GM20431 (cell line): Measurements from ENCODE around the gene PLCB4.

Experiments
- in situ Hi-C: fragments of 300-500 bp; cut with MseI, MboI; formaldehyde crosslinking; loops from one replicate; pipeline ENCODE4 v1.15.0; 2020; ENCODE audit warnings: low sequenced_read_pairs; ENCODE audit not compliant: unreplicated experiment

Gene PLCB4

DNA sequence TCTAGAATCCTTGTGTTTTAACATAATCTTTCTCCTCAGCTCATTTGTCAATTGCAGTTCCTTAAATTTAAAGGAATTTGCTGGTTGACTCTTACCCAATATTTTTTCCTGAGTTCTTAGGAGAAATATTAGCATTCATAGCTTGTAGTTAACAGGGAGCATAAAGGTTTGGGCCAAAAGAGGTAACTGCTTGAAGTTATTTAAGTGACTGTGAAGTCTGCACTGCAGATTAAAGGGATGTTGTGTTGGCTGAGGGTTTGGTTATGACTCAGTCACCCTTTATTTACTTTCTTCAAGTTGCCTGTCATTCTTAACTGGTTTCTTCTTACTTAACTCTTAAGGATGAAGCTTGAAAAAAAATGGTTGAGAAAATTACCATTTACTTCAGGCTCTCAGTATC lies 225.2 kb downstream of the PLCB4 start:
- in situ Hi-C loops, result no loop called here

GRCh38 chr20:9298906-9299305 lies 230.0 kb downstream of the PLCB4 start:
- in situ Hi-C loops, result no loop called here

- in situ Hi-C loops, result no loop called here
Measured at GRCh38 chr20:9300080-9300479, 231.2 kb downstream of the PLCB4 start.

- in situ Hi-C loops, result no loop called here
Measured at GRCh38 chr20:9300534-9300933, 231.6 kb downstream of the PLCB4 start.

GRCh38 chr20:9301129-9302090 lies 232.5 kb downstream of the PLCB4 start:
- in situ Hi-C loops, result no loop called here

GRCh38 chr20:9302091-9302462 lies 233.2 kb downstream of the PLCB4 start:
- in situ Hi-C loops, result no loop called here

- in situ Hi-C loops, result no loop called here
Measured at GRCh38 chr20:9306521-9306920, 237.6 kb downstream of the PLCB4 start.

DNA sequence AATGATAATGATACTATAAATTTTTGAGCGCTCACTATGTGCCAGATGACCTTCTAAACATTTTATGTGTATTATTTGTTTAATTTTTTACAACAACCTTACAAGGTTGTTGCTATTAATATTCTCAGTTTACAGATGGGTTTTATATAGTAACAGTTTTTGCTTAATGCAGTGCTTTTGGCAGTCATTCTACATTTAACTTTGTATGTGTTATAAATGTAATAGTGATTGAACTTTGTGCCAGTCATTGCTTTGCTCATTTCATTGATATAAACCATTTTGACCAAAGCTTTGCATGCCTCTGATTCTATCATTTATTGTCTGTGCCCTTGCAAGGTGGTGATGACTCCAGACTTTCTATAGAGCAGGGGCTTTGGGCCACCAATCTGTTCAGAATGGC lies 239.2 kb downstream of the PLCB4 start:
- in situ Hi-C loops, result no loop called here

DNA sequence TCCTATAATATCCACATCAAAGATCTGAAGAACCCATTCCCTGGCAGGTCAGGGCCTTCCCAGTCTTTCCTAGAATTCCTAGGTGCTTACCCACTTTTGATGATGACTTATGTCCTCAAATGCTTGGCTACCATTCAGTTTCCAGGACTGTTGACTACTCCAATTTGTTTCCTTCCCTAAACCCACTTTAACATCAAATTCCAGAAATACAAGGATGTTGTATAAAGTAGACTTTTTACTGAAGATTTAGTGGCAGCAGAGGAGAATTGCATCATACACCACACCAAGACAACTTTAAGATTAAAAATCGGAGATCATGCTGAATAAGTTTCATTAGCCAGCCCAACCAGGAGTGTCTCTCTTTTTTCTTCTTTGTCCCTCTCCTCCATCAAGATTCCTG lies 242.2 kb downstream of the PLCB4 start:
- in situ Hi-C loops, result no loop called here

- in situ Hi-C loops, result no loop called here
Measured at GRCh38 chr20:9319687-9320384, 250.9 kb downstream of the PLCB4 start.

GRCh38 chr20:9321007-9321406 lies 252.1 kb downstream of the PLCB4 start:
- in situ Hi-C loops, result no loop called here

- in situ Hi-C loops, result no loop called here
Measured at GRCh38 chr20:9322661-9323060, 253.8 kb downstream of the PLCB4 start.

- in situ Hi-C loops, result no loop called here
Measured at GRCh38 chr20:9323622-9324021, 254.7 kb downstream of the PLCB4 start.

DNA sequence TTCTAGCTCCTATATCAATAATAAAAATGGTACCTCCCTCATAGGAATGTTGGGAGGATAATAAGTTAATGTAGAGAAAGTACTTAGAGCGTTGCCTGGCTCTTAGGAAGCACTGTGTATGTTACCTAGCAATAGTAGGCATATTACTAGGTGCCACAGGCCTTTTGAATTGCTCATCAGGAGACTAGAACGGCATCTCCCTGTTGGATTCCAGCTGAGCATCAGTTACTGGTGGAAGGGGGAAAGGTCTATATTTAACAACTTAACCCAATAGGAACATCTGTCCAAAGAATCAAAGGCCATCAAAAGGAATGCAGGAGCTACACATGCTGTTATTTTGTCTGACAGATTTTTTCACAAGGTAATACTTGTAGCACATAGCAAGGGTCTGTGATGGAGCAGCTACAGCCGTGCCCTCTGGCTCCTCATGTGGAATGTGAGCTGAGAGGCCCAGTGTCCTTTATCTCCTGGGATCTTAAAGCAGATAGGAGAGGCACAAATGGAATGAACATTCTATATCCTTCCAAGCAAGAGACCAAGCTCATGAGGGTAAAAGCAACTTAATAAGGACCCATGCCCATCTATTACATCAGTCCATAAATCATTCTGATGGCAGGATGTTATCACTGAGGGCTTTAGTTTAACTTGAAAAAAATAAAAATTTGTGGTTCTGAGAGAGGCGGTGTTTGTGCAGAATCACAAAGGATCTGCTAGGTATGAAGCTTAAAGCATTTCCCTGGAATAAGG lies 260.6 kb downstream of the PLCB4 start:
- in situ Hi-C loops, result no loop called here

- in situ Hi-C loops, result no loop called here
Measured at GRCh38 chr20:9330151-9330550, 261.3 kb downstream of the PLCB4 start.

- in situ Hi-C loops, result no loop called here
Measured at GRCh38 chr20:9331707-9332435, 263.0 kb downstream of the PLCB4 start.

DNA sequence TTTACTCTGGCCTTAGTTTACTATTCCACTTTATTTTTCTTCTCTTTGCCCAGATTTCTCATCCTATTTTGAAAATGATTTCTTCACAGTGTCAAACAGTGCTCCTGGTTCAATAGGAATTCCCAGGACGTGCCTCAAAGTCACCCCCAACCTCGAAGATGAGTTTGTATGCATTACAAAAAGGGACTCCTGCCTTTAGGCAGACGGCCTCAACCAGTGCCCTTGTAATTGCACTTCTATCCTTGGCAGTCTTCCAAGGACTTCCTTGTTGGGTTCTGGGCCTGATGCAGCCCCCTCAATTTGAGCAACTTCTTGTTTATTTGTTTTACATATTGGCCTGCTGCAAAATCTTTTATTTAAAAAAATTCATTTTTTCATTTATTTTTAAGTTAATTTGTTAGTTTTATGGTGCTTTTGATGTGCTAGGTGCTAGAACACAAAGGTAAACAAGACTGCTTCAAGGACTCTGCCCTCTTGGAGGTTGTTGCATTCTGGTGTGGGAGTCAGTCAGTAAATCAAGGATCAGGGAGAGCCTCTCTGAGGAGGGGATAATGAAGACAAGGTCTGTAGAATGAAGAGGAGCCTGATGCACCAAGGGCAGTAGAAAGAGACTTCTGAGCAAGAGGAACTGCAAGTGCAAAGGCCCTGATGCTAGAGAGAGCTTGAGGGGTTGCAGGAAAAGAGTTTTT lies 264.0 kb downstream of the PLCB4 start:
- in situ Hi-C loops, result no loop called here

- in situ Hi-C loops, result no loop called here
Measured at GRCh38 chr20:9334866-9335265, 266.0 kb downstream of the PLCB4 start.

DNA sequence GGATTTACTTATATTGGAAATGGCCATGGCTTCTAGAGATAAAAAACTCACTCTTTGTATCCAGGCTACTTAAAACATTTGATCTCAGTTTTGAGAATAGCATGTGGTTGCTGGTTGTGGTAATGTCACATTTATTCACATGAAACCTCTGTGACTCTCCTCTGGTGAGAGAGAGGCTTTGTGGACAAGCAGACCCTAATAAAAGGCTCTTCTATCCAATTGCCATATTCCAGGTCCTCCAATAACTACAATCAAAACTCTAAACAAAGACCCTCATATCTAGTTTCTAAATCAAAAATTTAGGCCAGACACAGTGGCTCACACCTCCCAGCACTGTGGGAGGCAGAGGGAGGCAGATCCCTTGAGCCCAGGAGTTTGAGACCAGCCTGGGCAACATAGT lies 269.2 kb downstream of the PLCB4 start:
- in situ Hi-C loops, result no loop called here

DNA sequence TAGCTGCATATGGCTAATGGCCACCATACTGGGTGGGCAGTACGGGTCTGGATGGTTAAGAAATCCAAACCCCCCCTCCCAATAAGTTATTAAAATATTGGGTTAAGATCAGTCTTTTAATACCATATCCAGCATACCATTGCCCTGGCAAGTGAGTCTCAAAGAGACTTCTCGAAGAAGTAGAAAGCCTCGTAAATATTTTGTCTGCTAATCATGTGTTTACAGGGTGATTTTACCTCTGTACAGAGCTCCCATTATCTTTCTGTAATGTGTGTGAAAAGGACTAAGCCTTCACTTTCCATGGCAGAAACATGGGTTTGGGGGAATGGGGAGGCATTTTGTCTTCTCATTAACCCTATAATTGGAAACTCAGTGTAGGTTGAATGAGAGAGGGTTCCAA lies 270.8 kb downstream of the PLCB4 start:
- in situ Hi-C loops, result no loop called here
